GM19239 (cell line): Measurements from ENCODE around the gene GPD1L.
"Not testable (repeated sequence)": the region's sequence is repeated elsewhere in the genome, so short reads cannot be mapped to it uniquely, and the experiment has no call there.

ENCODE experiments used
- DNase-seq: peaks from one replicate; pipeline ENCODE4 v3.0.0; 2011; ENCODE audit warnings: low spot score; ENCODE audit not compliant: insufficient read length
- FAIRE-seq: peaks from 2 replicates; lab custom pipeline; 2011; peaks lifted over from hg19 to GRCh38; lab: Jason Lieb, UNC

The GPD1L gene

GRCh38 chr3:32106132-32106928 is at the start of gene GPD1L:
Gene GPD1L, plus strand, starts transcription at chr3:32106620. Its CDS starts 92 bp downstream, at chr3:32106712.
- FAIRE-seq (peak; percentile 90), DNase-seq (peak; percentile 89)

GRCh38 chr3:32058465-32058864 is 48.0 kb upstream of the GPD1L start:
- not testable (repeated sequence) for DNase-seq, FAIRE-seq

- FAIRE-seq = no peak
- DNase-seq = no peak
These were observed 43.4 kb upstream of the GPD1L start for GRCh38 chr3:32062950-32063582.

GRCh38 chr3:32066686-32067085 is 39.7 kb upstream of the GPD1L start:
- DNase-seq (no peak), FAIRE-seq (no peak)

GRCh38 chr3:32074194-32074593 is 32.2 kb upstream of the GPD1L start:
- FAIRE-seq, DNase-seq: not testable (repeated sequence)

GRCh38 chr3:32076566-32076965 is 29.9 kb upstream of the GPD1L start:
- no peak for FAIRE-seq
- DNase-seq = no peak

GRCh38 chr3:32077260-32078084 is 28.9 kb upstream of the GPD1L start:
- DNase-seq (no peak), FAIRE-seq (no peak)

- FAIRE-seq = no peak
- DNase-seq = no peak
These were observed 28.3 kb upstream of the GPD1L start for GRCh38 chr3:32078085-32078634.

GRCh38 chr3:32078864-32079263 is 27.6 kb upstream of the GPD1L start:
- FAIRE-seq (no peak), DNase-seq (no peak)

- DNase-seq = no peak
- FAIRE-seq = no peak
These were observed 23.7 kb upstream of the GPD1L start for GRCh38 chr3:32082721-32083120.

- DNase-seq = no peak
These were observed 22.6 kb upstream of the GPD1L start for GRCh38 chr3:32083702-32084270.

GRCh38 chr3:32084870-32085269 is 21.6 kb upstream of the GPD1L start:
- FAIRE-seq (no peak), DNase-seq (no peak)

More at GRCh38 chr3:32083702-32084270, 22.6 kb upstream of the GPD1L start:
- FAIRE-seq = no peak

- no peak for FAIRE-seq
- DNase-seq = no peak
These were observed 20.0 kb upstream of the GPD1L start for GRCh38 chr3:32086464-32086863.

GRCh38 chr3:32089476-32089875 is 16.9 kb upstream of the GPD1L start:
- no peak for DNase-seq
- no peak for FAIRE-seq

- FAIRE-seq = no peak
- DNase-seq = no peak
These were observed 13.2 kb upstream of the GPD1L start for GRCh38 chr3:32093204-32093603.

- FAIRE-seq (no peak), DNase-seq (no peak)
These were observed 11.0 kb upstream of the GPD1L start for GRCh38 chr3:32095431-32095830.

- DNase-seq (no peak), FAIRE-seq (no peak)
These were observed 8.7 kb upstream of the GPD1L start for GRCh38 chr3:32097768-32098167.

- no peak for FAIRE-seq
These were observed 7.9 kb upstream of the GPD1L start for GRCh38 chr3:32098528-32098927.

GRCh38 chr3:32100465-32100864 is 6.0 kb upstream of the GPD1L start:
- FAIRE-seq (no peak), DNase-seq (no peak)

More at GRCh38 chr3:32098528-32098927, 7.9 kb upstream of the GPD1L start:
- DNase-seq = no peak

GRCh38 chr3:32102289-32102688 is 4.1 kb upstream of the GPD1L start:
- FAIRE-seq = no peak
- no peak for DNase-seq
